HCT116 (cell line): ENCODE measurements around the gene CRHR1. TPM values are rescaled to one million over a fixed set of nuclear protein-coding genes. Genes with fewer than 3 reads are reported as not detected.

Experiments
- ATAC-seq: fragments of 200-7000 bp; cut with Tn5 transposase; 2 replicates; pipeline ENCODE4 v1.9.1; 2020; ENCODE audit warnings: mild to moderate bottlenecking, moderate library complexity
- BruUV-seq: library from RNA; stranded (reverse); fragments of 400-500 nt; replicated peaks from 2 replicates; lab custom pipeline; 2021; lab: Mats Ljungman, UMichigan
- CTCF ChIA-PET: fragments of 300-600 bp; sonication (Branson Sonifier 250); formaldehyde crosslinking; loops from one replicate; lab custom pipeline; 2021; ENCODE audit warnings: antibody characterized with exemption; lab: Charles Lee
- POLR2A ChIA-PET: fragments of 300-600, 350-600 bp; sonication (Branson Sonifier 250); formaldehyde crosslinking; loops from one replicate; lab custom pipeline; 2021; ENCODE audit warnings: antibody characterized with exemption; lab: Charles Lee
- RAD21 ChIA-PET, 2 experiments: fragments of 300-600 bp; sonication (Branson Sonifier 250); formaldehyde crosslinking; loops; one replicate each; lab custom pipeline; 2023; ENCODE audit warnings: low total read pairs in 2 of 2; ENCODE audit not compliant: uncharacterized antibody in 2 of 2, unreplicated experiment in 2 of 2, low non-redundant PET in 1 of 2; lab: Charles Lee
- DNase-seq: peaks from one replicate; pipeline ENCODE4 v3.0.0-alpha.2; 2010; ENCODE audit warnings: low read depth, low spot score
- H2AFZ ChIP-seq: fragments of 200-600 bp; shearing (Covaris generic), sonication (generic); 2 replicates; pipeline ENCODE4 v1.6.1; 2017; ENCODE audit warnings: low read depth, mixed run types, mixed read lengths, antibody characterized with exemption, low read length; ENCODE audit not compliant: poor library complexity, severe bottlenecking
- H3K27ac ChIP-seq: 2 replicates; pipeline ENCODE4 v1.5.1; 2012; ENCODE audit warnings: low read depth, low read length
- H3K27me3 ChIP-seq: fragments of 200-600 bp; sonication (generic); 2 replicates; pipeline ENCODE4 v1.6.1; 2016; ENCODE audit warnings: mixed run types, low read length, mixed read lengths; ENCODE audit not compliant: insufficient read depth
- H3K36me3 ChIP-seq, 2 experiments: fragments of 200-500 bp in 1 of 2; fragments of 200-600 bp in 1 of 2; sonication (Bioruptor generic) in 1 of 2; sonication (generic) in 1 of 2; 2 replicates each; pipeline versions ENCODE4 v1.5.1 to v1.6.1; 2014 to 2016; ENCODE audit warnings: low read length in 2 of 2, inconsistent platforms in 1 of 2, mixed read lengths in 1 of 2, mixed run types in 1 of 2; ENCODE audit not compliant: insufficient read depth in 2 of 2, control insufficient read depth in 1 of 2
- H3K4me1 ChIP-seq, 2 experiments: fragments of 200-600 bp in 1 of 2; sonication (generic) in 1 of 2; 2 replicates each; pipeline versions ENCODE4 v1.5.1 to v1.6.1; 2012 to 2017; ENCODE audit warnings: low read length in 2 of 2, inconsistent platforms in 1 of 2, mild to moderate bottlenecking in 1 of 2, mixed read lengths in 1 of 2, mixed run types in 1 of 2, moderate library complexity in 1 of 2; ENCODE audit not compliant: insufficient read depth in 2 of 2, control insufficient read depth in 1 of 2
- H3K4me2 ChIP-seq: fragments of 200-600 bp; sonication (generic); 2 replicates; pipeline ENCODE4 v1.6.1; 2017; ENCODE audit warnings: mixed run types, low read length, mixed read lengths
- H3K4me3 ChIP-seq, 2 experiments: fragments of 200-600 bp in 1 of 2; sonication (generic) in 1 of 2; replicated peaks in 1 of 2; 2 replicates each; pipeline ENCODE4 v1.5.1; 2011 to 2016; ENCODE audit warnings: low read length in 2 of 2, control low read depth in 1 of 2, low read depth in 1 of 2, mild to moderate bottlenecking in 1 of 2, mixed read lengths in 1 of 2, mixed run types in 1 of 2
- H3K79me2 ChIP-seq: fragments of 200-600 bp; sonication (generic); 2 replicates; pipeline ENCODE4 v1.6.1; 2017; ENCODE audit warnings: mild to moderate bottlenecking, mixed run types, low read length, moderate library complexity, mixed read lengths; ENCODE audit not compliant: insufficient read depth
- H3K9ac ChIP-seq: fragments of 200-600 bp; sonication (generic); 2 replicates; pipeline ENCODE4 v1.6.1; 2016; ENCODE audit warnings: low read length, mixed read lengths
- H3K9me2 ChIP-seq: fragments of 200-600 bp; sonication (generic), shearing (Covaris generic); 2 replicates; pipeline ENCODE4 v1.6.1; 2017; ENCODE audit warnings: mixed run types, mild to moderate bottlenecking, moderate library complexity; ENCODE audit not compliant: insufficient read depth
- H3K9me3 ChIP-seq, 2 experiments: fragments of 200-500 bp in 1 of 2; fragments of 200-600 bp in 1 of 2; sonication (Bioruptor generic) in 1 of 2; sonication (generic) in 1 of 2; 2 replicates each; pipeline ENCODE4 v1.6.1; 2014 to 2017; ENCODE audit warnings: low read length in 2 of 2, mixed read lengths in 2 of 2, inconsistent platforms in 1 of 2, low read depth in 1 of 2, mild to moderate bottlenecking in 1 of 2, mixed run types in 1 of 2, moderate library complexity in 1 of 2; ENCODE audit not compliant: control insufficient read depth in 1 of 2, insufficient read depth in 1 of 2
- H4K20me1 ChIP-seq: fragments of 200-600 bp; sonication (generic), shearing (Covaris generic); 2 replicates; pipeline ENCODE4 v1.6.1; 2017; ENCODE audit warnings: mixed run types, mild to moderate bottlenecking, moderate library complexity; ENCODE audit not compliant: insufficient read depth
- ATF3 ChIP-seq: IDR thresholded peaks from 2 replicates; pipeline ENCODE4 v1.6.1; 2012
- CBX3 ChIP-seq: IDR thresholded peaks from 2 replicates; pipeline ENCODE4 v1.6.1; 2012; ENCODE audit warnings: low read depth
- CEBPB ChIP-seq: IDR thresholded peaks from 2 replicates; pipeline ENCODE4 v1.6.1; 2012; ENCODE audit warnings: low read depth
- CTCF ChIP-seq, 3 experiments: fragments of 200-600 bp in 1 of 3; sonication (generic) in 1 of 3; IDR thresholded peaks in 2 of 3; conservative IDR thresholded peaks in 1 of 3; 2 replicates each; pipeline ENCODE4 v1.5.1; 2012 to 2017; ENCODE audit warnings: low read depth in 2 of 3, low read length in 2 of 3, antibody characterized with exemption in 1 of 3, borderline replicate concordance in 1 of 3, control low read depth in 1 of 3, mild to moderate bottlenecking in 1 of 3, mixed read lengths in 1 of 3, mixed run types in 1 of 3, moderate library complexity in 1 of 3; ENCODE audit not compliant: insufficient read depth in 1 of 3
- EGR1 ChIP-seq: IDR thresholded peaks from 2 replicates; pipeline ENCODE4 v1.6.1; 2012; ENCODE audit warnings: low read depth
- ELF1 ChIP-seq: IDR thresholded peaks from 2 replicates; pipeline ENCODE4 v1.6.1; 2012; ENCODE audit warnings: low read depth, borderline replicate concordance
- JUND ChIP-seq: IDR thresholded peaks from 2 replicates; pipeline ENCODE4 v1.6.1; 2012
- MAX ChIP-seq: IDR thresholded peaks from 2 replicates; pipeline ENCODE4 v1.6.1; 2012
- RAD21 ChIP-seq: IDR thresholded peaks from 2 replicates; pipeline ENCODE4 v1.6.1; 2012; ENCODE audit warnings: low read depth, mild to moderate bottlenecking
- SRF ChIP-seq: IDR thresholded peaks from 2 replicates; pipeline ENCODE4 v1.6.1; 2012; ENCODE audit warnings: low read depth
- YY1 ChIP-seq: IDR thresholded peaks from 2 replicates; pipeline ENCODE4 v1.6.1; 2011; ENCODE audit warnings: low read length, low read depth, moderate library complexity, mild to moderate bottlenecking; ENCODE audit not compliant: insufficient replicate concordance; ENCODE audit errors: extremely low read depth
- ZBTB33 ChIP-seq: IDR thresholded peaks from 2 replicates; pipeline ENCODE4 v1.6.1; 2011; ENCODE audit warnings: mild to moderate bottlenecking, low read length, moderate library complexity; ENCODE audit not compliant: insufficient replicate concordance; ENCODE audit errors: extremely low read depth
- intact Hi-C: fragments of 100-400 bp; cut with micrococcal nuclease; formaldehyde crosslinking; loops from 2 replicates; pipeline ENCODE4 v1.10.0; 2022
- total RNA-seq: library from RNA; stranded (reverse); gene quantifications from one replicate; pipeline ENCODE4 v1.2.1, GENCODE V29; 2021; ENCODE audit not compliant: unreplicated experiment

The CRHR1 gene
- total RNA-seq, 1 experiment from 2014 or later = 0.12 TPM

DNA sequence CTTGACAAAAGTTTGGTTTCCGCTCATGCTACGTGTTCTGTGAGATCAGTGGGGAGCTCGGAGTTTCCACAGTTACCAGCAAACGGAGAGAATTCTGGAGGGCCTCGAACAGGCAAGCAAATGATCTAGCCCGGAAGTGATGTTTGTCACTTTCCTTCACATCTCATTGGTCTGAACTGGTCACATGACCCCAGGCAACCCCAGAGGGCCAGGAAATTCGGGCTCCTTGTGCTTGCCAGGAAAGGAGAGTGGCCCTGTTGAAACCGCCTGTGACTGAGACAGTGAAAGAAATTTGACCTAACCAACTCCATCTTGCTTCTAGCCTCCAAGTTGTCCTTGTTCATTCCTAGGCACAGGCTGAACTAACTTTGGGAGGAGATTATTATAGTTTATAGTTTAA is 83.6 kb downstream of the CRHR1 start:
- peaks cover 28% of the 10 kb centered on the region; the same call in 1 of the 2 replicates for H3K27me3 ChIP-seq
- H3K79me2 ChIP-seq = no peaks in the 10 kb centered on the region

DNA sequence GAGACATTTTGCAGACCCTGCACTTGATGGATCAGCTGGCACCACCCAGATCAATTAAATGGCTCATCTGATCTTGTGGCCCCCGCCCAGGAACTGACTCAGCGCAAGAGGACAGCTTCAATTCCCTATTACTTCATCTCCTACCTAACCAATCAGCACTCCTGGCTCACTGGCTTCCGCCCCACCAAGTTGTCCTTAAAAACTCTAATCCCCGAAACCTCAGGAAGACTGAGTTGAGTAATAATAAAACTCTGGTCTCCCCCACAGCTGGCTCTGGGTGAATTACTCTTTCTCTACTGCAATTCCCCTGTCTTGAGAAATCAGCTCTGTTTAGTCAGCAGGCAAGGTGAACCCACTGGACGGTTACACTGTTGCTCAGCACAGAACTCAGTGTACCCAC is 84.2 kb downstream of the CRHR1 start:
- intact Hi-C loops = no loop called here
- TF ChIP-seq ATF3 (no peak), EGR1 (no peak), CTCF (IDR thresholded peaks at IDR 0.05 in 2 of 3, conservative IDR thresholded peaks at IDR 0.05 in 1 of 3; ENCODE audit: borderline replicate concordance in 1 of 3, insufficient read depth in 1 of 3, low read depth in 2 of 3, low read length in 2 of 3) (no peak), CEBPB (no peak), SRF (no peak), JUND (no peak), YY1 (no peak), CBX3 (no peak), ZBTB33 (no peak)

More for the DNA sequence above, 83.6 kb downstream of the CRHR1 start:
- intact Hi-C loops = no loop called here
- H3K9me2 ChIP-seq = no peaks in the 10 kb centered on the region
- H3K4me2 ChIP-seq = no peak overlapping the region
- TF ChIP-seq ELF1 (no peak), RAD21 (no peak), MAX (peak; percentile 32; the same call in 1 of the 2 replicates)
- H3K4me1 ChIP-seq = peaks cover 0 to 23% of the 10 kb centered on the region in 2 experiments; a peak in 2 of 4 replicates
- H3K4me3 ChIP-seq = no peak overlapping the region
- ATAC-seq (peak; percentile 75), DNase-seq (peak; percentile 31)
- ChIA-PET CTCF (no interaction called here), RAD21 (no interaction called here), POLR2A (no interaction called here)
- no peak overlapping the region for H3K9ac ChIP-seq
- no peak overlapping the region for H3K27ac ChIP-seq
- no peaks in the 10 kb centered on the region for H3K9me3 ChIP-seq
- H4K20me1 ChIP-seq = no peaks in the 10 kb centered on the region
- peak overlapping the region; percentile 64 for H2AFZ ChIP-seq
- no TSS peak for BruUV-seq
- no peaks in the 10 kb centered on the region for H3K36me3 ChIP-seq

More for the DNA sequence above, 84.2 kb downstream of the CRHR1 start:
- ATAC-seq (0 out of 2 replicates have a peak, but pooled peaks have one; percentile 22), DNase-seq (no peak)
- ChIA-PET POLR2A (no interaction called here), CTCF (interaction anchor here (1.1 kb wide), 1 partner anchor 228 kb away, joined by 3 read pairs; no protein-coding TSS in a partner anchor), RAD21 (no interaction called here)
- no peak overlapping the region for H2AFZ ChIP-seq
- H3K4me1 ChIP-seq = peaks cover 0 to 23% of the 10 kb centered on the region in 2 experiments; a peak in 2 of 4 replicates
- H3K79me2 ChIP-seq = no peaks in the 10 kb centered on the region
- no peak overlapping the region for H3K4me3 ChIP-seq
- H3K9me3 ChIP-seq = no peaks in the 10 kb centered on the region
- H3K9me2 ChIP-seq = no peaks in the 10 kb centered on the region
- no peaks in the 10 kb centered on the region for H4K20me1 ChIP-seq
- no peaks in the 10 kb centered on the region for H3K36me3 ChIP-seq
- H3K27ac ChIP-seq = no peak overlapping the region
- no peak overlapping the region for H3K4me2 ChIP-seq
- peaks cover 22% of the 10 kb centered on the region; the same call in 1 of the 2 replicates for H3K27me3 ChIP-seq
- no TSS peak for BruUV-seq
- no peak overlapping the region for H3K9ac ChIP-seq
